Kidney epithelial cell (primary cell): Measurements from ENCODE around the gene ABI3BP. TPM values are rescaled to one million over a fixed set of nuclear protein-coding genes. Genes with fewer than 3 reads are reported as not detected.

Source experiments
- DNase-seq: peaks from one replicate; pipeline ENCODE4 v3.0.0-alpha.2; 2010; ENCODE audit warnings: low read depth
- H3K27me3 ChIP-seq: 2 replicates; pipeline ENCODE4 v1.6.0; 2011; ENCODE audit warnings: low read length; ENCODE audit not compliant: control insufficient read depth, insufficient read depth
- H3K36me3 ChIP-seq: 2 replicates; pipeline ENCODE4 v1.5.1; 2011; ENCODE audit warnings: low read length; ENCODE audit not compliant: control insufficient read depth, insufficient read depth
- H3K4me3 ChIP-seq: 2 replicates; pipeline ENCODE4 v1.5.1; 2011; ENCODE audit warnings: low read depth, mild to moderate bottlenecking, control low read depth, low read length
- total RNA-seq: library from RNA; depleted of rRNA; stranded (reverse); fragments of >200 nt; gene quantifications from 2 replicates; pipeline ENCODE4 v1.2.3, GENCODE V29; 2015
- TF ChIP-seq, protein P1 (sequence below): IDR thresholded peaks from 2 replicates; pipeline ENCODE4 v1.5.1; 2011; ENCODE audit warnings: mild to moderate bottlenecking, moderate library complexity, low read length, control low read depth, inconsistent platforms; ENCODE audit not compliant: insufficient read depth, poor library complexity, severe bottlenecking

The ABI3BP gene
- total RNA-seq, 1 donor from 2014 or later = 0.84 TPM

GRCh38 chr3:100941451-100941850, 51.8 kb downstream of the ABI3BP start:
- no peak overlapping the region for H3K4me3 ChIP-seq
- DNase-seq = no peak
- no peaks in the 10 kb centered on the region for H3K27me3 ChIP-seq
- TF ChIP-seq, protein P1, sequence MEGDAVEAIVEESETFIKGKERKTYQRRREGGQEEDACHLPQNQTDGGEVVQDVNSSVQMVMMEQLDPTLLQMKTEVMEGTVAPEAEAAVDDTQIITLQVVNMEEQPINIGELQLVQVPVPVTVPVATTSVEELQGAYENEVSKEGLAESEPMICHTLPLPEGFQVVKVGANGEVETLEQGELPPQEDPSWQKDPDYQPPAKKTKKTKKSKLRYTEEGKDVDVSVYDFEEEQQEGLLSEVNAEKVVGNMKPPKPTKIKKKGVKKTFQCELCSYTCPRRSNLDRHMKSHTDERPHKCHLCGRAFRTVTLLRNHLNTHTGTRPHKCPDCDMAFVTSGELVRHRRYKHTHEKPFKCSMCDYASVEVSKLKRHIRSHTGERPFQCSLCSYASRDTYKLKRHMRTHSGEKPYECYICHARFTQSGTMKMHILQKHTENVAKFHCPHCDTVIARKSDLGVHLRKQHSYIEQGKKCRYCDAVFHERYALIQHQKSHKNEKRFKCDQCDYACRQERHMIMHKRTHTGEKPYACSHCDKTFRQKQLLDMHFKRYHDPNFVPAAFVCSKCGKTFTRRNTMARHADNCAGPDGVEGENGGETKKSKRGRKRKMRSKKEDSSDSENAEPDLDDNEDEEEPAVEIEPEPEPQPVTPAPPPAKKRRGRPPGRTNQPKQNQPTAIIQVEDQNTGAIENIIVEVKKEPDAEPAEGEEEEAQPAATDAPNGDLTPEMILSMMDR = no peak
- no peaks in the 10 kb centered on the region for H3K36me3 ChIP-seq

DNA sequence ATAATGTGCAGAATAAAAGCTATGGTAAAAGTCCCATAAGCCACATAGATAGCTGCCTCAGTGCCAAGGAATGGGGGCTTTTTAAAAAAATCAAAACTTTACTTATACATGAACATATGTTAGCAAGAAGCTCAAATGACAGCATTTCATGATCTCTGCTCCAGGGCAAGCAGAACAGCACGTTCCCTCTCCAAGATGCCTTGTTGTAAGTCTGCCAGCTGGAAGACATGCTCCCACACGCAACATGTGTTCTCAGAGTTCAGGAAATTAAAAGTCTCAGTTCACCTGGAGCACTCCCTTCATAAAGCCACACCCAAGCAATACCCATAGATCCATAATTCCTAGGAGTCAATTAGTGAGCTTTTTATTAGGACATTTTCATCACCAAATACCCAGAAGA, 52.2 kb downstream of the ABI3BP start:
- DNase-seq = no peak
- TF ChIP-seq, protein P1 = no peak

DNA sequence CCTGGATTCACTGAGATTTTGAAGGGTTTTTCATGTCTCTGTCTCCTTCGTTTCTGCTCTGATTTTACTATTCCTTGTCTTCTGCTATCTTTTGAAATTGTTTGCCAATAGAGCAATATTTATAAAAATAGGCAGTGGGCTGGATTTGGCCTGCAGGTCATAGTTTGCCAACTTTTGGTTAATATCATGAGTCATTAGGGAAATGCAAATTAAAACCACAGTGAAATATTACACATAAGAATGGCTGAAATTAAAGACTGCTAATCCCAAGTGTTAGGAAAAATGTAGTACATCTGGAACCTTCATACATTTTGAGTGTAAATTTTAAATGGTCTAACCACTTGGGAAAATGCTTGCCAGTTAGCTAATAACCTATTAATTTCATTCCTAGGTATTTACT, 56.3 kb downstream of the ABI3BP start:
- TF ChIP-seq, protein P1 = no peak
- no peaks in the 10 kb centered on the region for H3K27me3 ChIP-seq
- no peaks in the 10 kb centered on the region for H3K36me3 ChIP-seq

More for the DNA sequence above, 52.2 kb downstream of the ABI3BP start:
- no peaks in the 10 kb centered on the region for H3K27me3 ChIP-seq
- no peaks in the 10 kb centered on the region for H3K36me3 ChIP-seq
- H3K4me3 ChIP-seq = no peak overlapping the region

GRCh38 chr3:100932491-100932890, 60.7 kb downstream of the ABI3BP start:
- TF ChIP-seq, protein P1 = no peak
- H3K36me3 ChIP-seq = no peaks in the 10 kb centered on the region
- no peak overlapping the region for H3K4me3 ChIP-seq
- no peaks in the 10 kb centered on the region for H3K27me3 ChIP-seq
- DNase-seq = no peak

More for the DNA sequence above, 56.3 kb downstream of the ABI3BP start:
- H3K4me3 ChIP-seq = no peak overlapping the region
- no peak for DNase-seq

- TF ChIP-seq, protein P1 = no peak
- Histone ChIP-seq H3K27me3 (no peaks in the 10 kb centered on the region), H3K36me3 (no peaks in the 10 kb centered on the region), H3K4me3 (no peak overlapping the region)
- DNase-seq = no peak
Measured at GRCh38 chr3:100928638-100929428, 64.4 kb downstream of the ABI3BP start.

DNA sequence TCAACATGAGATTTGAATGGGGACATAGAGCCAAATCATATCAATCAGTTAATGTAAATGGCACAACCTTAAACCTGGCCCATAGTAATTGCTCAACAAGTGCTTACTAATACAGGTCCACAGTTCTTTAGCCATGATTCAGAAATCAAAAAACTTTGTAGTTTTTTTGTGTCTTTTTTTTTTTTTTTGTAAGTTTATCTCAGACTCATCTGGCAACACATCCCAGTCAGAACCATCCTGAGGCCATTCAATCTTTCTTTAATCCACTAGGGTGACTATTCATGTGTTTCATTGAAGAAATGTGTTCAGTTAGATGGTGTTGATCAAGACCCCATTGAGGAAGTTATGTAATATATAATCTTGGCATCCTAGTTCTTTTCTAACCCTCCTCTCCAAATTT, 65.4 kb downstream of the ABI3BP start:
- TF ChIP-seq, protein P1 = no peak
- Histone ChIP-seq H3K4me3 (no peak overlapping the region), H3K36me3 (no peaks in the 10 kb centered on the region), H3K27me3 (no peaks in the 10 kb centered on the region)
- DNase-seq = no peak
